ENCODE results near the gene PKD2L1. TPM values are rescaled to one million over a fixed set of nuclear protein-coding genes. Genes with fewer than 3 reads are reported as not detected.
A peak's percentile ranks its signal among the peaks of the same experiment; 100 is the strongest.
"Not testable (repeated sequence)": the region's sequence is repeated elsewhere in the genome, so short reads cannot be mapped to it uniquely, and the experiment has no call there.

Gene PKD2L1
- polyA plus RNA-seq, 3 donors: 0.11 to 0.47 TPM; not detected in 1

- peak; percentile 45 for DNase-seq
Measured at GRCh38 chr10:100338434-100339036, 8.5 kb upstream of the PKD2L1 start.

DNA sequence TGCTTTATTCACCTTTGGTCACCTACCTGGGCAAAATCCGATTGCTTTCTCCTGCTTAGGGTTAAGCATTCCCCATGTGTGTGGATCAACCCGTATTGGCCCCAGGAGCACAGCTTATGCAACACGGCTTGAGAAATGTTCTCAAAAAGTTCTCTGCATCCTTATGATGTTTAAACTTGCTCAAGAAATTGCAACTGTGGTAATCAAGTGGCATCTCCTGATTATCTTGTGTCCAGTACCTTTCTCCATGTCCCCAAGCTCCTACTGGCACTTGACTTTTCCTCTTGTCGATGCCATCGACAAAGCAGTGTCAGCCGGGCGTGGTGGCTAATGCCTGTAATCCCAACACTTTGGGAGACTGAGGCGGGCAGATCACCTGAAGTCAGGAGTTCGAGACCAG lies 4.7 kb upstream of the PKD2L1 start:
- DNase-seq: no peak

DNA sequence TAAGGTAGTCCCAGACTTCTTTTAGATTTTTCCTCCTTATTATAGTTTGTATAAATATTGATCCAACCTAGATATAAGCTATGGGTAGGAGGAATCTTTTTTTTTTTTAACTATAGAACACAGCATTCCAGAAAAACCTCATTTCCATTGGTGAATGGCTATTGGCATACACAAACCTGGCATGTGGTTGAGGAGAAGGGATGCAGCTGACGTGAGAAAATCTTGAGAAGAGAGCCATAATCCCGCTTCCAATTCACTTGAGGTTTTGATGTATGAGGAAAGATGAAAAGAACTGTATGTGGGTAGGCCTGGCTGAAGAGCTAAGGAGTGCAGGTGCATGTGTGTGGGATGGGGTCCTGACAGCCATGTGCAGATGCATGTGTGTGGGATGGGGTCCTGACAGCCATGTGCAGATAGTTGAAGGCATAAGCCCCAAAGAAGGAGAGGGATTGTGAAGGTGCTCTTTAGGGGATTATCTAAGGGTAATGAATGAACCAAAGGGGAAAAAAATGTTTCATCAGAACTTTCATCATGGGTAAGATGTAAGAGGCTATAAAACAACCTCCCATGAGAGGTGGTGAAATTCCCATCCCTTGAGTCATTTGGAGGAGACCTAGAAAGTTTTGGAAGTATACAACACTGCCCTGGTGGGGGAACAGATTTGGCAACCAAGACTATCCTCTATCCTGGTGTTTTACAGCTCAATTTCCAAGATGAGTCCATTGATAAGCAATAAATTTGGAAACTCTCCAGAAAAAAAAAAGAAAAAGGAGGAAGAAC lies 3.8 kb upstream of the PKD2L1 start:
- no peak for DNase-seq

GRCh38 chr10:100333106-100333505 lies 3.1 kb upstream of the PKD2L1 start:
- DNase-seq: no peak

DNA sequence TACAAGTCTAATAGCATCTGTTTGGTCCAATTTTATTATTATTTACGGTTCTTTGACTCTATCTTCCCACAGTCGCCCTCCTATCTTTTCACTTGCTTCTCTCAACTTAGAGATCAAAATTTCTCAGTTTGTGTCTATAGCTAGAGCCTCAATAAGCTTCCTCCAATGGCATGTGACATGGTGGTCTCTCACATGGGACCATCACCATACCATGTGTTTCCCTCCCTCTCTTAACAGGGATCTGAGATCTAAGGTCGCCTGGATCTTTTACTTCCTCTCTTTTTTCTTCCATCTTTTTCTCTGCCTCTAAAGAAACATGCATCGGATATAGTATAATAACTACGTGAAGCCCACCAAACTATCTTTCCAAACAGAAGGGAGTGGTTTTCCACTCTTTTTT lies 1.8 kb downstream of the PKD2L1 start:
- no peak for DNase-seq

DNA sequence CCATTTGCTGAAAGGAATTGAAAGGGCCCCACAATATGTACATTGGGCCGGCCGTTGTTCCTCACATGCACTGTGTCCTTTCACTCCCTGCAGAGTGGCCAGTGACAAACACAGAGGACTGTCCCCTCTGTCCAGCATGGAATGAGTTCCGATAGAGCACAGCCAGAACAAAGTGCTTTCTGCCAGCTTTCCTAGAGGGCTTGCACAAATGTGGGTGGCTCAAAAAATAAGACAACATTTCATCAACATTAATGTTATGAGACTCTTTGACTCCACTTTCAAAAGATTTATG lies 2.4 kb downstream of the PKD2L1 start:
- no peak for DNase-seq

DNA sequence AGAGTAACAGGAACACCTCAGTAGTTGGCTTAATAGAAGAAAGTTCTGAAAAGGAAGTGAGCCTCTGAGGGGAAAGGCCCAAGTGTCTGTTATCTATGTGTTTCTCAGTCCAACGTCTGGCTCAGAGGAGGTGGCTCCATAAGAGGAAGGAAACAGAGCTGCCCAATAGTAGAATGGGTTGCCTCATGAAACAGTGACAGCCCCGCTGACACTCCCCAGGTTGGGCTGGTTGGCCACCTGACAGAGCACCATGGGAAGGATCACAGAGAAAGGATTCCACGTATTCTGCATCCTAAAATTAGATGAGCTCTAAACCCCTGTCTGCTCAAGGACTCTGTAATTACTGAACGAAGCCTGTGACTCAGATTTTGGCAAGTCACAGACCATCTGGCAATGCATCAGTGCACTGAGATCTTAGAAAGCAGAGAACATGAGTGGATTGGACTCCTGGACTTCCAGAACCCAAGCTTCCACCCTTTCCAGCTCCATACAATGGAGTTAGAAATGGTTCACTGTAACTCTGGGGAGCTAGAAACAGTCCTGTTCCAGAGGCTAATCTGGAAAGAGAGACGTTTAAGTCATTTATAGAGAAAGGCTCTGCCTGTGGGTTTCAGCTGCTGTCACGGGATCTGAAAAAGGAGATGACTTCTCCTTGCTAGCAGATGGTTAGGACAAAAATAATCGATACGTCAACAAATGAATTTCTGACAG lies 2.9 kb downstream of the PKD2L1 start:
- DNase-seq: no peak

- no peak for DNase-seq
Measured at GRCh38 chr10:100325158-100325557, 4.9 kb downstream of the PKD2L1 start.

DNA sequence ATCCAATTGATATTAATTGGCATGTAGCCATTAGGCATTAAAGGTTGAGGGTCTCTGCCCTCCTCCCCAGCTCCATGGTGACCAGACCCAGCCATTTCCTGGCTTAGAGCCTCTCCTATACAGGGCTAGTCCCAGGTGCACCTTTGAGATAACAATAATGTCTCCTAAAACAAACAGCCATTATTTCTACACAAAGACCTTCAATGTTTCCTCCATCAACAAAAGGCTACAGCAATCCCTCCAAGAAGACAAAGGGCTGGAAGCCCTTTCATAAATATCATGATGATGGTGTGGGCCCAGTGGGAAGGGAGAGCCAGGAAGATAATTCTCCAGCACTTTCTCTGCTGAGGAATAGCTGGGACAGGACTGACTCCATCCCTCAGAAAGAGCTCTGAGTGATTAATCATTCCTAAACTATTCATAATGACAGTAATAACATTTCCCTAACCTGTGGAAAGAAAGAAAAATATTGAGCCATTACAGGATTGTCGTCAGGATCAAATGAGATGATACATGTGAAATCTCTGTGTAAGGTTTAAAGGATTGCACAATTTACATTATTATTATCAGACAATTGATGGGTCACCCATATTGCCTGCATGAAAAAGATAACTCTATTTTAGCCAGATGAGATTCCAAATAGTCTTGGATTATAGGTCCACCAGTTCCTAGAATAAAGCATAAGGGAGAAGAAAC lies 10.2 kb downstream of the PKD2L1 start:
- DNase-seq: no peak

GRCh38 chr10:100318207-100318606 lies 11.8 kb downstream of the PKD2L1 start:
- no peak for DNase-seq

DNA sequence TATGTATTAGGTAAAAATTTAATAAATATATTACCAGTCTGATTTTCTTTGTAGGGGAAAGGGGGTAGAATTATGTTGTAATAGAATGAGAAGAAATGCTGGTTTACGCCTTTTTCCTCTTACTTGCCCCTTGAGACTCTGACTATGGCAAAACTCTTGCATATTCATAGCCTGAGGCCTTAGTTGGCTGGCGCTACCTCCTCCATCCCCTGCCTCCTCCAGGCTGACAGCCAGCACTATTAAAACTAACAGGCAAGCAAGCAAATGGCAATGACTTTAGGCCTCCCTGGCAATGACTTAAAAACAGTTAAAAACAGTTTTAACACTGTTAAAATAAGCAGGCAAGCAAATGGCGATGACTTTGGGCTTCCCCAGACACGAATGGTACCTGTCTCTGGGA lies 14.4 kb downstream of the PKD2L1 start:
- DNase-seq: no peak

GRCh38 chr10:100311298-100311697 lies 18.7 kb downstream of the PKD2L1 start:
- no peak for DNase-seq

DNA sequence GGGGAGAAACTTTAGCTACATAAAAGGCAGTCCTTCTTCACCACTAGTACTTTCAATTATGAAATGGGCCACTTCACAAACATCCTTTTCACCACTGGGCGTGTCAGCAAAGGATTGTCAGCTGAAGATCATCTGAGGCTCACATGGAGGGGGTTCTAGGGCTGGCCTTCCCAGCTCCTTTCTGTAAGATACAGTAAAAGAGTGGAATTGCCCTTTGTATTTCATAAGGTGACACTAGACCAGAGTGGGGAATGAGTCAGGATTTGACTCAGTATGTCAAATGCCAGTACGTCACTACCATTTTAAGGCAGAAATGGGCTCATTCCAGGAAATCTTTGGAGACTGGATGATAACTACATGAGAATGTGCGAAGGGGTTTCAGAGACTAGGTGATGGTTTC lies 22.3 kb downstream of the PKD2L1 start:
- DNase-seq: no peak

- DNase-seq: no peak
Measured at GRCh38 chr10:100306861-100307260, 23.2 kb downstream of the PKD2L1 start.

- no peak for DNase-seq
Measured at GRCh38 chr10:100304414-100304813, 25.6 kb downstream of the PKD2L1 start.

GRCh38 chr10:100303724-100304319 lies 26.2 kb downstream of the PKD2L1 start:
- DNase-seq: no peak

- not testable (repeated sequence) for DNase-seq
Measured at GRCh38 chr10:100301123-100301522, 28.9 kb downstream of the PKD2L1 start.

- no peak for DNase-seq
Measured at GRCh38 chr10:100297242-100297641, 32.8 kb downstream of the PKD2L1 start.

- no peak for DNase-seq
Measured at GRCh38 chr10:100293066-100293465, 37.0 kb downstream of the PKD2L1 start.

DNA sequence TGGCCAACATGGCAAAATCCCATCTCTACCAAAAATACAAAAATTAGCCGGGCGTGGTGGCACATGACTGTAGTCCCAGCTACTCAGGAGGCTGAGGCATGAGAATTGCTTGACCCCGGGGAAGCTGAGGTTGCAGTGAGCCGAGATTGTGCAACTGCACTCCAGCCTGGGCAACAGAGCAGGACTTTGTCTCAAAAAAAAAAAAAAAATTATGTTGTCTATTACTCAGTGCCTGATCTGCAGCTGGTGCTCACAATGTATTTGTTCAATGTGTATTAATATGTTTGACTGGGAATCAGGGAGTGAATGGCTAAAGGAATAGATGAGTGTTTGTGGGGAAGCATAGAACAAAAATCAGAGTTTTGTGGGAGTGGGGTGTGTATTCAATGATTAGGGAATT lies 37.7 kb downstream of the PKD2L1 start:
- DNase-seq: not testable (repeated sequence)

- DNase-seq: no peak
Measured at GRCh38 chr10:100291356-100291755, 38.7 kb downstream of the PKD2L1 start.

GRCh38 chr10:100289641-100290040 lies 40.4 kb downstream of the PKD2L1 start:
- no peak for DNase-seq

Measured in renal pelvis (tissue), 4 donors.